HEK293T (cell line): ENCODE results near the gene INAVA.
"Not testable (repeated sequence)": the region's sequence is repeated elsewhere in the genome, so short reads cannot be mapped to it uniquely, and the experiment has no call there.

Experiments
- ARNT ChIP-seq: fragments of 450-650 bp; IDR thresholded peaks from 2 replicates; pipeline ENCODE4 v1.6.1; 2017; ENCODE audit warnings: mild to moderate bottlenecking
- BHLHE40 ChIP-seq: fragments of 450-650 bp; IDR thresholded peaks from 2 replicates; pipeline ENCODE4 v1.6.1; 2016; ENCODE audit warnings: mild to moderate bottlenecking, moderate library complexity, borderline replicate concordance
- ELF4 ChIP-seq: fragments of 450-650 bp; IDR thresholded peaks from 2 replicates; pipeline ENCODE4 v1.6.1; 2017; ENCODE audit warnings: antibody characterized with exemption
- FOXA1 ChIP-seq: fragments of 450-650 bp; IDR thresholded peaks from 2 replicates; pipeline ENCODE4 v1.6.1; 2016; ENCODE audit warnings: mild to moderate bottlenecking
- FOXK2 ChIP-seq: fragments of 450-650 bp; IDR thresholded peaks from 2 replicates; pipeline ENCODE4 v1.6.1; 2016; ENCODE audit warnings: mild to moderate bottlenecking
- FOXM1 ChIP-seq: fragments of 450-650 bp; IDR thresholded peaks from 2 replicates; pipeline ENCODE4 v1.6.1; 2017; ENCODE audit warnings: mild to moderate bottlenecking, borderline replicate concordance
- LEF1 ChIP-seq: fragments of 450-650 bp; IDR thresholded peaks from 2 replicates; pipeline ENCODE4 v1.6.1; 2017; ENCODE audit warnings: mild to moderate bottlenecking, borderline replicate concordance
- SP1 ChIP-seq: fragments of 450-650 bp; IDR thresholded peaks from 2 replicates; pipeline ENCODE4 v1.6.1; 2017
- SUZ12 ChIP-seq: fragments of 450-650 bp; IDR thresholded peaks from 2 replicates; pipeline ENCODE4 v1.6.1; 2016; ENCODE audit warnings: mild to moderate bottlenecking
- TARDBP ChIP-seq: fragments of 450-650 bp; IDR thresholded peaks from 2 replicates; pipeline ENCODE4 v1.6.1; 2016
- TF ChIP-seq, protein P1 (sequence below): fragments of 450-650 bp; IDR thresholded peaks from 2 replicates; pipeline ENCODE4 v1.6.1; 2016

DNA sequence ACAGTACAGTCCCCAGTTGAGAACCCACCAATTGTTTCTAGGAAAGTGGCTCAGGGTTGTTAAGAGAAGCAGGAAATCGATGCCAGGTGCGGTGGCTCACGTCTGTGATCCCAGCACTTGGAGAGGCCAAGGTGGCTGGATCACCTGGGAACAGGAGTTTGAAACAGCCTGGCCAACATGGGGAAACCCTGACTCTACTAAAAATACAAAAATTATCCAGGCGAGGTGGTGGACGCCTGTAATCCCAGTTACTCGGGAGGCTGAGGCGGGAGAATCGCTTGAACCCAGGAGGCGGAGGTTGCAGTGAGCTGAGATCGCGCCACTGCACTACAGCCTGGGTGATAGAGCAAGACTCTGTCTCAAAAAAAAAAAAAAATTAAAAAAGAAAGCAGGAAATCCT lies 67.5 kb downstream of the INAVA start:
- TF ChIP-seq ARNT, FOXM1, ELF4, SUZ12, LEF1, FOXK2, BHLHE40, TARDBP, SP1, FOXA1: not testable (repeated sequence)
- TF ChIP-seq, protein P1, sequence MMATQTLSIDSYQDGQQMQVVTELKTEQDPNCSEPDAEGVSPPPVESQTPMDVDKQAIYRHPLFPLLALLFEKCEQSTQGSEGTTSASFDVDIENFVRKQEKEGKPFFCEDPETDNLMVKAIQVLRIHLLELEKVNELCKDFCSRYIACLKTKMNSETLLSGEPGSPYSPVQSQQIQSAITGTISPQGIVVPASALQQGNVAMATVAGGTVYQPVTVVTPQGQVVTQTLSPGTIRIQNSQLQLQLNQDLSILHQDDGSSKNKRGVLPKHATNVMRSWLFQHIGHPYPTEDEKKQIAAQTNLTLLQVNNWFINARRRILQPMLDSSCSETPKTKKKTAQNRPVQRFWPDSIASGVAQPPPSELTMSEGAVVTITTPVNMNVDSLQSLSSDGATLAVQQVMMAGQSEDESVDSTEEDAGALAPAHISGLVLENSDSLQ: not testable (repeated sequence)
